ENCODE measurements around the gene NPHS1.
"Not testable (repeated sequence)": the region's sequence is repeated elsewhere in the genome, so short reads cannot be mapped to it uniquely, and the experiment has no call there.

NPHS1 gene

DNA sequence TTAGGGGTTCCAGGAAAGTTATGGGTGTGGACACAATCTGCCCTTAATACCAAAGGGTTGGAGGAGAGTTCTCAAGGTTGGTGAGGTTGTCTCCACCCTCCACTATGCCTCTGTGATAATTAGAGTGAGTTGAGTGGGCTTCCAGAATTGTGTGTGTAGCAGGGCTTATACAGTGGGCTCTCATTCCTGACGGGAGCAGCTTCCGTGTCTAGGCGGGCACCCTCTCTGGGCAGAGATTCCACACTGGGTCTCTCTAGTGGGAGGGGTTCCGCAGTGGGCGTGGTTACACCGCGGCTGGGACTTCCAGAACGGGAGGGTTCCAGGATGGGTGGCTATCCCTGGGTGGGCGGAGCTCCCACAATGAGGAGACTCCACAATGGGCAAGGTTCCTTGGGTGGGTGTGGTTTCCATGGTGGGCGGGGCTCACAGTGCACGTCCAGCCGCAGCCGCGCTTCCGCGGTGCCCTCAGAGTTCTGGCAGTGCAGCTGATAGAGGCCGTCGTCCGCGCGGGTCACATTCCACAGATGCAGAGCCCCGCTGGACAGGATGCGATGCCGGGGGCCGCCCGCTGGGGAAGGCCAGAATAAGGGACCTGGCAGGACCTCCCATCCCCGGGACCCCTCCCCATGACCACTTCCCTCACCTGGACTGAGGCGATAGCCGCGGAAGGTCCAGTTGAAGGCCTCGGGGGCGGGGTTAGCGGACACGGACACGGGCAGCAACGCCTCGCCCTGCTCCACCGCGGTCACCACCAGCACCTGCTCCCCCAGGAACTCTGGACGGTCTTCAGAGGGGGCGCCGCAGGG, 8.4 kb downstream of the NPHS1 start:
- DNase-seq (ENCODE audit: low read depth, low spot score): no peak

DNA sequence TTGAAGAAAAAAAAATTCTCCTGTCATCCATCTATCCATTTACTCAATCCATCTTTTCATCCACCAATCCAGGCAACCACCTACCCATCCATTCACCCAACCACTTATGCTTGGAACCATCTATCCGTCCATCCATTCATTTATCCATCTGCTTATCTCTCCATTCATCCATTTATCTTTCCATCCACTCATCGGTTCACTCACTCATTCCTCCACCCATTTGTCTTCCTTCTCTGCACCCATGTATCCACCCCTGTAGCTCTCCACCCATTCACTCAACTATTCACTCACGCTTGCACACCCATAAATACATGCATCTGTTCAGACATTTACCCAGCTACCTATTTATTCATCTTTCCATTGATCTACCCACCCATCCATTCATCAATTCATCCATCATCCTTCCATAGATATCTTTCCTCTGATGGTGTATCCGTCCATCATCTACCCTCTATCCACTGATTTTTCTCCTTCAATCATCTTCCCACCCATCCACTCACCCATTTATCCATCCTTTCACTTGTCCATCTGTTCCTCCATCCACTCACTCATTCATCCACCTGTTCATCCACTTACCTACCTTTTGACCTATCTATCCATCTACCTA, 9.5 kb downstream of the NPHS1 start:
- no peak overlapping the region for H3K4me3 ChIP-seq (ENCODE audit: low read depth, low read length)
- in situ Hi-C loops (cut with HindIII; ENCODE audit: low sequenced_read_pairs): no loop called here
- DNase-seq (ENCODE audit: low read depth, low spot score): no peak
- TF ChIP-seq, protein P1, sequence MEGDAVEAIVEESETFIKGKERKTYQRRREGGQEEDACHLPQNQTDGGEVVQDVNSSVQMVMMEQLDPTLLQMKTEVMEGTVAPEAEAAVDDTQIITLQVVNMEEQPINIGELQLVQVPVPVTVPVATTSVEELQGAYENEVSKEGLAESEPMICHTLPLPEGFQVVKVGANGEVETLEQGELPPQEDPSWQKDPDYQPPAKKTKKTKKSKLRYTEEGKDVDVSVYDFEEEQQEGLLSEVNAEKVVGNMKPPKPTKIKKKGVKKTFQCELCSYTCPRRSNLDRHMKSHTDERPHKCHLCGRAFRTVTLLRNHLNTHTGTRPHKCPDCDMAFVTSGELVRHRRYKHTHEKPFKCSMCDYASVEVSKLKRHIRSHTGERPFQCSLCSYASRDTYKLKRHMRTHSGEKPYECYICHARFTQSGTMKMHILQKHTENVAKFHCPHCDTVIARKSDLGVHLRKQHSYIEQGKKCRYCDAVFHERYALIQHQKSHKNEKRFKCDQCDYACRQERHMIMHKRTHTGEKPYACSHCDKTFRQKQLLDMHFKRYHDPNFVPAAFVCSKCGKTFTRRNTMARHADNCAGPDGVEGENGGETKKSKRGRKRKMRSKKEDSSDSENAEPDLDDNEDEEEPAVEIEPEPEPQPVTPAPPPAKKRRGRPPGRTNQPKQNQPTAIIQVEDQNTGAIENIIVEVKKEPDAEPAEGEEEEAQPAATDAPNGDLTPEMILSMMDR (IDR thresholded peaks at IDR 0.05; ENCODE audit: low read depth, low read length): no peak

More for the DNA sequence above, 8.4 kb downstream of the NPHS1 start:
- TF ChIP-seq, protein P1 (IDR thresholded peaks at IDR 0.05; ENCODE audit: low read depth, low read length): no peak
- in situ Hi-C loops (cut with HindIII; ENCODE audit: low sequenced_read_pairs): no loop called here
- no peak overlapping the region for H3K4me3 ChIP-seq (ENCODE audit: low read depth, low read length)

DNA sequence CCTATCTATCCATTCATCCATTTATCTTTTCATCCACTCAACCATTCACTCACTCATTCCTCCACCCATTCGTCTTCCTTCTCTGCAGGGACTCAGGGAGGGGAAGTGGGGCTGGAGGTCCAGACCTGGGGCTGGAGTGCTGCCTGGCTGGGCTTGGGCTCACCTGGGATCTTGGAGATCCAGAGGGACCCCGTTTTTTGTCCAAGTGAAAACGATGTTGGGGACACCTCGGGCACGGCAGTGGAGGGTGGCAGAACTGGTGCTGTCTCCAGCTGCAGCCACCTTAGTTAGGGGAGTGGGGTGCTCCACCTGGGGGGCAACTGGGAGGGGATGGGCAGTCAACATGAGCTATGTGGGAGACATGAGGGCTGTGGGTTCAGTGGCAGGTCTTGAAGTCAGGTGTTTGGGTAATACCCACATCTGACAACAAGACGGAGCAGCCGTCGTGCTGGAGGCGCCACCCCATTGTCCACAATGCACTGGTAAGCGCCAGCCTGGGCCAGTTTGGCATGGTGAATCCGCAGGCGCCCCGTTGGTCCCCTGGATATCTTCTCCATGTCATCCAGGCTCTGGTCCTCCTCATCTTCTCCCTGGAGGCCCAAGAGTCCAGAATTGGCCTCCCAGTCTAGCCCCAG, 10.2 kb downstream of the NPHS1 start:
- DNase-seq (ENCODE audit: low read depth, low spot score): no peak
- no peak overlapping the region for H3K4me3 ChIP-seq (ENCODE audit: low read depth, low read length)
- in situ Hi-C loops (cut with HindIII; ENCODE audit: low sequenced_read_pairs): no loop called here
- TF ChIP-seq, protein P1 (IDR thresholded peaks at IDR 0.05; ENCODE audit: low read depth, low read length): no peak

DNA sequence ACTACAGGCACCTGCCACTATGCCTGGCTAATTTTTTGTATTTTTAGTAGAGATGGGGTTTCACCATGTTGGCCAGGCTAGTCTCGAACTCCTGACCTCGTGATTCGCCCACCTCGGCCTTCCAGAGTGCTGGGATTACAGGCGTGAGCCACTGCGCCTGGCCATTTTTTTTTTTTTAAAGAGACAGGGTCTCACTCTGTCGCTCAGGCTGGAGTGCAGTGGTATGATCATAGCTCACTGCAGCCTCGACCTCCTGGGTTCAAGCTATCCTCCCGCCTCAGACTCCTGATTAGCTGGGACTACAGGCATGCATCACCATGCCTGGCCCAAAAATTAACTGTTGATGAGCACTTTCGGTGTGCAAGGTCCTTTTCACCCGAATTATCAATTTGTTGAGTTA, 16.2 kb downstream of the NPHS1 start:
- in situ Hi-C loops (cut with HindIII; ENCODE audit: low sequenced_read_pairs); H3K4me3 ChIP-seq (ENCODE audit: low read depth, low read length): not testable (repeated sequence)

DNA sequence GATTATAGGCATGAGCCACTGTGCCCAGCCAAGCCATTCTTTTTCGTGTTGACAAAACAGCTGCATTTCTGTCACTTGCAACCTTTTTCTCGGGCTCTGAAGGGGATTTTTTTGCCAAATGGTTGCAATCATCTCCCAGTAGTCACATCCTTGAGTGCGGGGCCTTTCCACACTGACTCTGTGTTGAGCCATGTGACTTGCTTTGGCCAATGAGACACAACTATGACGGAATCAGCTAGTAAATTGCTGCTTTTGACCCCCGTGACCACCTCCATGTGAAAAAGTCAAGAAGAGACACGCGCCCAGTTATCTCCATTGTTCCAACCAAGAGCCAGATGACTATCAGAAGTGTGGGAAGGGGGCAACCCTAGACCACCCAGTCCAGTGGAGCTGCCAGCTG, 18.3 kb downstream of the NPHS1 start:
- in situ Hi-C loops (cut with HindIII; ENCODE audit: low sequenced_read_pairs): no loop called here
- no peak for DNase-seq (ENCODE audit: low read depth, low spot score)
- TF ChIP-seq, protein P1 (IDR thresholded peaks at IDR 0.05; ENCODE audit: low read depth, low read length): no peak
- H3K4me3 ChIP-seq (ENCODE audit: low read depth, low read length): no peak overlapping the region

More for the DNA sequence above, 16.2 kb downstream of the NPHS1 start:
- not testable (repeated sequence) for DNase-seq (ENCODE audit: low read depth, low spot score)

DNA sequence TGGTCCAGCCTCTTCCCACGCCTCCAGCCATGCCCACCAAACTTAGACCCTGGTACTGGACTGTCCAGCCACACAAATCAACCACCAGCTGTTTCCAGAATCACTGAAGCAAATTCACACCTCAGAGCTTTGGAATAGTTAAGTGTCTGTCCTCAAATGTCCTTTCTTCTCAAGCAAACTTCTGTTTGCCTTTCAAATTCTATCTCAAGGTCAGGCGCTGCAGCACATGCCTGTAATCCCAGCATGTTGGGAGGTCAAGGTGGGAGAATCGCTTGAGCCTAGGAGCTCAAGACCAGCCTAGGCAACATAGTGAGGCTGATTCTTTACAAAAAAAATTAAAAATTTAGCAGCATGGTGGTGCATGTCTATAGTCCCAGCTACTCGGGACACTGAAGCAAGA, 20.2 kb downstream of the NPHS1 start:
- no peak for DNase-seq (ENCODE audit: low read depth, low spot score)
- TF ChIP-seq, protein P1 (IDR thresholded peaks at IDR 0.05; ENCODE audit: low read depth, low read length): no peak
- no peak overlapping the region for H3K4me3 ChIP-seq (ENCODE audit: low read depth, low read length)
- in situ Hi-C loops (cut with HindIII; ENCODE audit: low sequenced_read_pairs): no loop called here

DNA sequence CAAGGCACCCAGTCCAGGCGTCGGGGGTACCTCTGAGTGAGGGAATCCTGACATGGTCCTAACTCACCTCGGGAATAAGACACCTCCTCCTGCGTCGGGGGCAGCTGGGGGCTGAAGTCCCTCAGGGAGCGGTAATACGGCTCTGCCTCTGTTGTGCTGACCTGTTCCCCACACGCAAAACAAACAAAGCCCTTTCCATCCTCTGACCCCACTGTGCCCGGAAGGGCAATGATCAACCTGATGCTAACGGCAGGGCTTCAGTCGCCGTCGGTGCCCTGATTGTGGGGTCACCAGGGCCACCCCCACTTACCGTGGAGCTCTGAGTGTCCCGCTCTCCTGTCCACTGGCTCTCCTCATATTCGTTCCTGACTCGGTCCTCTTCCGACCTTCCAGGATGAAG, 21.3 kb downstream of the NPHS1 start:
- DNase-seq (ENCODE audit: low read depth, low spot score): no peak

More for the DNA sequence above, 21.3 kb downstream of the NPHS1 start:
- H3K4me3 ChIP-seq (ENCODE audit: low read depth, low read length): no peak overlapping the region
- in situ Hi-C loops (cut with HindIII; ENCODE audit: low sequenced_read_pairs): no loop called here
- TF ChIP-seq, protein P1 (IDR thresholded peaks at IDR 0.05; ENCODE audit: low read depth, low read length): no peak
